GM18502 (cell line): ENCODE results near the gene CFL1.
"Not testable (repeated sequence)": the region's sequence is repeated elsewhere in the genome, so short reads cannot be mapped to it uniquely, and the experiment has no call there.

Experiments used
- ATAC-seq: cut with Tn5 transposase; IDR thresholded peaks from one replicate; pipeline ENCODE4 v1.9.1; 2021; ENCODE audit warnings: mild to moderate bottlenecking; ENCODE audit not compliant: unreplicated experiment, poor library complexity

Gene CFL1

DNA sequence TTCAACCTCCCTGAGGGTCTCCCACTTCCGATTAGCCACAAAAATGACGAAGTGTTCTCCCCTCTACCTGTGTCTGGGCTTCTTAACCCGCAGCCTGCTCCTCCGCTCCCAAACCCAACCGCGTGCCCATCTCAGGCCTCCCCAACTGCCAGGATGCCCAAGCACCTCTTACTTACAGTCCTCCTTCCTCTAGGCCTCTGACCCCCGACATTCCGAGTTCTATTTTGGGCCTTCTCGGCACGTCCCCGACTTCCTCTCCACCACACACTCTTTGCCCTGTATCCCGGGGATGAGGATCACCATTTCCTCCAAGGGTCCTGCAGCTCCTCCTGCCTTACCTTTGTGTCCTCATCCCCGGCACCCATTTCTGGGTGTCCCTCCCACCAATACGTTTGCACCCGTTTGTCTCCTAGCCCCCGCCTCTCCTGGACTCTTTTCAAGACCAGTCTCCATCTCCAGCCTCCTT lies 1.9 kb upstream of the CFL1 start:
- no peak for ATAC-seq

DNA sequence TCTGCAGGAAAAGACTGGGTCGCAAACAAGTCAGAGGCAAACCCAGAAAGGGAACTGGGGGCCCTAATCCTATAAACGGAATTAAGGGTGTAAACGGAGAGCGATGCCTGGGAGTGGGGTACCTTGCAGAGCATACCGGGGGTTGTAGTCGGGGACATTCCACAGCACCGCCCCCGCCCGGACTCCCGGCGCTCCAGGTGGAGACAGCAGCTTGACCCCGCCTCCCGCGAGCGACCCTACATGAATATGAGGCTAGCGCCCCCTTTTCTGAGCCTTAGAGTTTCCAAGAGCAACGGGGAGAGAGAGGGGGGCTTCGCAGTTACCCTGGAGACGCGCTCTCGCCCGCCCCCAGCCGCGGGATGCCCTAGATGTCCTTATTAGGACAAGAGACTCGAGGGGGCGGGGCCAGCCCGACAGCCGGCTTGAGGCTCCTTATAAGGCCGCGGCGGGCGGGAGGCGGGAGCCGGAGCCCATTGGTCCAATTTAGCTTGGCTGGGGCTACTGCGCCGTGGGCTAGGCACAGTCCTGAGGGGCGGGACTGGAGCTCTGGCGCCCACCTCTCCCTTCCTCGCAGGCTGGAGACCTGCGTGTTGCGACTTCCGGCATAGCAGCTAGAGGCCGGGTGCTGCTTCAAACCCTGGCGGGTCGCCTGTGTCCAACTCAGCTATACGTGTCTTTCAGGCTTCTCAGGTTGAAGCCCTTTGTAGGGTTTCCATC lies 1.3 kb upstream of the CFL1 start:
- ATAC-seq, result peak; percentile 58

GRCh38 chr11:65858681-65859087 lies 704 bp upstream of the CFL1 start:
- no peak for ATAC-seq

GRCh38 chr11:65857500-65857852 lies 504 bp downstream of the CFL1 start:
- peak; percentile 1 for ATAC-seq

- peak; percentile 21 for ATAC-seq
Observed at GRCh38 chr11:65856689-65857499, 1.1 kb downstream of the CFL1 start.

DNA sequence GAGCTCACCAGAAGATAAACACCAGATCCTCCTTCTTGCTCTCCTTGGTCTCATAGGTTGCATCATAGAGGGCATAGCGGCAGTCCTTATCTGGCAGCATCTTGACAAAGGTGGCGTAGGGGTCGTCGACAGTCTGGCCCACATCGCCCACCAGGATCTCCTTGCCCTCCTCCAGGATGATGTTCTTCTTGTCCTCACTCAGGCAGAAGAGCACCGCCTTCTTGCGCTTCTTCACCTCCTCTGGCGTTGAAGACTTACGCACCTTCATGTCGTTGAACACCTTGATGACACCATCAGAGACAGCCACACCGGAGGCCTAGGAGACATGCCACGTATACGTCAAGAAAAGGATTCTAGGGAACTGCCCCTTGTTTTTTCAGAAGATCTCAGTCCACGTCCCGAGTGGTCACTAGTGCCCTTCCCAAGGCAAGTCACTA lies 2.0 kb downstream of the CFL1 start:
- no peak for ATAC-seq

- ATAC-seq, result no peak
Observed at GRCh38 chr11:65854852-65855837, 2.8 kb downstream of the CFL1 start.

DNA sequence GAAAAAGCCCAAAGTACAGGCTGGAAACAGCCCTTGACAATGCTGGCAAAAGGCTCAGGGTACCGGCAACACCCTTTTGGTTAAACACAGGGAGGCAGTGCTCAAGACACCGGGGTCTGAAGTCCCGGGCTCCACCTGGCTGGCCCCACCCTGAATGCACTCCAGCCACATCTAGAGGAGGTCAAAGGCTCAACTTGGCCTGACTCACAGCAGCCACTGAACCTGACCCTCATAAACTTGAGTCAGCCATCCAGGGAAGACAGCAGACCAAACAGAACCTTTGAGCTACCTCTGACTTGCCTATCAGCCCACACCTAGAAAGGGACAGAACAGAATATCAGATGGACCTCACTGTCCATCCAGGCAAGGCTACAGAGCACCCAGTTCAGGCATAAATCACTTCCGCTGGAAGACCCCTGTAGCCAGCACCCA lies 3.8 kb downstream of the CFL1 start:
- ATAC-seq, result no peak

DNA sequence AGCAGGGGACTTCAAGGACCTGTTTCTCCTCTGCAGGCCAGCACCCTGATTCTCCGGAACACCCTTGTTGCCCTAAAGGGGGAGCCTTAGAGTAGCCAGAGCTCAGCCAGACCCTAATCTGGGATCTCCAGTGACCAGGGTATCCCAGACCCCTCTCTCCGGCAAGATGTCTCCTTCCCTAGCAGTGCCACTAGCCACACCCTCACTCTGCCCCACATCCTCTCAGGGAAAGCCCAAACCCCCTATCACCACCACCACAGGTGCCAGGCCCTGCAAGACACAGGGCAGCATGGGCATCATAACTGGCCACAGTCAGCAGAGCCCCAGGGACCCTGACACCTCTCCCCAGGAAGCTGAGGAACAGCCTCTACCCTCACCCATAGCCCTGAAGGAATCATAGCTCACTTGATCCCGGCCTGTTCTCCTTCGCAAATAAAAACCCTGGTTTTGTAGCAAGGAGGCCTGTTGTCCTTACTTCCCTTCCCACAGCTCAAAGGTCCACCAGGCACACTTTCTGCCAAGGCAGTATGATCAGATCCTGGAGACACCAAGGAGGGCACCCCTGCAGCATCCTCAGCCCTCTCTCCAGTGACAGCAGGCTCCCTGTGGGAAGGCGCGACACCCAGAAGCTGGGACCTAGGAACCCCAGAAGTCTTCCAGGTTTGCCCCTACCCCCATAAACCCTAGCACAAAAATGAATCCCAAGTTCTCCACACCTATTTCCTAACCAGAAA lies 4.6 kb downstream of the CFL1 start:
- no peak for ATAC-seq

DNA sequence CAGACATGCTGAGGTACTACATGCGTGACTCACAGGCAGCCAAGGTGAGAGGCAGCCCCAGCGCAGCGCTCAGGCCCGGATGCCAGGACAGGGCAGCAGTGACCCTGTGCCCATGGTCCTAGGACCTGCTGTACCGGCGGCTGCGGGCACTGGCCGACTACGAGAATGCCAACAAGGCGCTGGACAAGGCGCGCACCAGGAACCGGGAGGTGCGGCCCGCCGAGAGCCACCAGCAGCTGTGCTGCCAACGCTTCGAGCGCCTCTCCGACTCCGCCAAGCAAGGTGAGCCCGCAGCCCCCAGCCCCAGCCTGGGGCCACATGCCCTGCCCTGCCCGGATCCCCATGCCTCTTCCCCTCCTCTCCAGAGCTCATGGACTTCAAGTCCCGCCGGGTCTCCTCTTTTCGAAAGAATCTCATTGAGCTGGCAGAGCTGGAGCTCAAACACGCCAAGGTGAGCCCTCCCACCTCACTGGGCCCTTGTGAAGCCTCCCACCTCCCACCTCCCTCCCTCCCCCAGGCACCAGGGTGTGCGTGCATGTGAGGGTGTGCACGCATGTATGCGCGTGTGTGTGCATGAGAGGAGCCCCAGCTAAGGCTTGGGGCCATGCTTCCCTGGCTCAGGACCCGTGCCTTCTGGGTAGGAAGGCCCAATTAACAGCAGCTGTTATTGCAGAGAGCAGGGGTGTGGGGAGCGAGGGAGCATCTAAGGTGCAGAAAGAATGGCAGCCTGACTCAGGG lies 5.3 kb downstream of the CFL1 start:
- no peak for ATAC-seq

DNA sequence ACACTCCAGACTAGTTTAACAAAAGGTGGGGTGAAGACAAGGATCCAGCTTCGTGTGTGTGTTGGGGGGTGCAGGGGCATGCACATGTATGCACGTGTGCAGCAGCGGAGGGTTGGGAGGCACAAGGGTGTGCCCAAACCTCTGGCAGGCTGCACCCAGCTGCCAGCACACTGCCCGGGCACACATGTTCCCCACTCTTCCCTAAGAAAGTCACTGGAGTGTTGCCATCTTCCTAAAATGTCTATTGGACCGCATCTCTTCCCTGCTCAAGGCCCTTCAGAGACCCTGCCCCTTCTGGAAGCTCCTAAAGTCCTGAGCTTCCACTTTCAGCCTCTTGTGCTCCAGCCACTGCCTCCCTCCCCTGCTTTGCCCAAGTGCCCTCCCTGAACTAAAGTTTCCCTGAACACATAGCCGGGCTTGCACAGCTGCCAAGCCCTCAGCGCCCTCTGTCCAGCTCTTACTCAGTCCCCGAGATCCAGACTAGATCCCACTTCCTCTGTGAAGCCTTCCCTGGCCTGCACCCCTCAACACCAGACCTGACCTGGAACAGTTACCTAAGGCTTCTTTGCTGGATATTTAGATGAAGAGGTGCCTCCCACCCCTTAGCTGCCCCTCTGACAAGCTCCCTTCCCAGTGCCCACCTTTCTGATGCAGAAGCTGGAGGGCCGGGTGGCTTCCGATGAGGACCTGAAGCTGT lies 6.0 kb downstream of the CFL1 start:
- no peak for ATAC-seq

GRCh38 chr11:65851083-65851579 lies 6.8 kb downstream of the CFL1 start:
- no peak for ATAC-seq

DNA sequence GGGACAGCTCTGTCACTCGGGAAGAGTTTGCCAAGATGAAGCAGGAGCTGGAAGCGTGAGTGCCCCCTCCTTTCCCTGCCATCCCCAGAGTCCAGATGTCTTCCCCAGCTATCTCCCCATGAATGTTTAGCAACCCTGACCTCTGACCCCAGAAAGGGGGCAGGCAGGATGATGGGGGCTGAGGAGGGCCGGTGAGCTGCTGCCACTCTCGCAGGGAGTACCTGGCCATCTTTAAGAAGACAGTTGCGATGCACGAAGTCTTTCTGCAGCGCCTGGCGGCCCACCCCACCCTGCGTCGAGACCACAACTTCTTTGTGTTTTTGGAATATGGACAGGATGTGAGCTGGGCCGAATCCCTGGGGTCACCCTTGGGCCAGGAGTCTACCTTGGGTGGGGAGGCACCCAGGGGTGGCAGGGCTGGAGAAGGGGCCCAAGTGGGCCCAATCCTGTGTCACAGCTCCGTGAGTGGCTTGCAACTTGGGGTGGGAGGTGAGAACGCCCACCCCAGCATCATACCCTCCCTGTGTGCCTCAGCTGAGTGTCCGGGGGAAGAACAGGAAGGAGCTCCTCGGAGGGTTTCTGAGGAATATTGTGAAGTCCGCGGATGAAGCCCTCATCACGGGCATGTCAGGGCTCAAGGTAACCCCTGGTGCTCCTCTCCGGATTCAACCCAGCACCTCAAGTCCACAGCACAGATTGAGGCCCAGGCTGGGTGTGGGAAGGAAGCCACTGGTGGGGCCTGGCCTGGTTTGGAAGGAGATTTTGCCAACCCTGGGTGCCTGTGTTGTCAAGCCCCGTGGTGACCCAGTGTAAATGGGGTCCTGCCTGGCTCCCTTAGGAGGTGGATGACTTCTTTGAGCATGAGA lies 7.5 kb downstream of the CFL1 start:
- no peak for ATAC-seq

GRCh38 chr11:65849771-65850216 lies 8.2 kb downstream of the CFL1 start:
- no peak for ATAC-seq

- no peak for ATAC-seq
Observed at GRCh38 chr11:65849366-65849765, 8.6 kb downstream of the CFL1 start.

GRCh38 chr11:65848693-65849092 lies 9.3 kb downstream of the CFL1 start:
- ATAC-seq, result not testable (repeated sequence)

GRCh38 chr11:65847746-65848145 lies 10.2 kb downstream of the CFL1 start:
- ATAC-seq, result no peak
